Keratinocyte (primary cell): ENCODE data around the gene MIEN1. TPM values are rescaled to one million over a fixed set of nuclear protein-coding genes. Genes with fewer than 3 reads are reported as not detected.

Experiments
- DNase-seq: peaks from one replicate; pipeline ENCODE4 v3.0.0-alpha.2; 2011; ENCODE audit warnings: low read depth, missing footprints, low spot score
- FAIRE-seq: peaks from 2 replicates; lab custom pipeline; 2011; peaks lifted over from hg19 to GRCh38; lab: Jason Lieb, UNC
- H2AFZ ChIP-seq: 2 replicates; pipeline ENCODE4 v1.6.0; 2012; ENCODE audit warnings: low read length, control low read depth, inconsistent platforms; ENCODE audit not compliant: control insufficient read depth
- H3K27ac ChIP-seq: 2 replicates; pipeline ENCODE4 v1.5.1; 2011; ENCODE audit warnings: low read length; ENCODE audit not compliant: control insufficient read depth, insufficient read depth
- H3K27me3 ChIP-seq: 3 replicates; pipeline ENCODE4 v1.6.0; 2011; ENCODE audit warnings: low read length; ENCODE audit not compliant: control insufficient read depth, insufficient read depth; ENCODE audit errors: extremely low read depth
- H3K36me3 ChIP-seq, 2 experiments: 2 replicates in 1 of 2; 3 replicates in 1 of 2; pipeline ENCODE4 v1.5.1; 2011; ENCODE audit warnings: low read length in 2 of 2, mild to moderate bottlenecking in 1 of 2; ENCODE audit not compliant: control insufficient read depth in 2 of 2, insufficient read depth in 2 of 2; ENCODE audit errors: extremely low read depth in 1 of 2
- H3K4me1 ChIP-seq: 3 replicates; pipeline ENCODE4 v1.5.1; 2011; ENCODE audit warnings: low read length; ENCODE audit not compliant: control insufficient read depth, insufficient read depth; ENCODE audit errors: extremely low read depth
- H3K4me2 ChIP-seq: 3 replicates; pipeline ENCODE4 v1.6.0; 2011; ENCODE audit warnings: low read depth, low read length; ENCODE audit not compliant: control insufficient read depth, insufficient read depth; ENCODE audit errors: extremely low read depth
- H3K4me3 ChIP-seq, 3 experiments: fragments of 200-600 bp in 1 of 3; sonication (generic) in 1 of 3; 2 replicates in 2 of 3; 3 replicates in 1 of 3; pipeline ENCODE4 v1.5.1; 2011 to 2016; ENCODE audit warnings: low read length in 3 of 3, mild to moderate bottlenecking in 3 of 3, control low read depth in 2 of 3, inconsistent platforms in 1 of 3, low read depth in 1 of 3, mixed read lengths in 1 of 3, mixed run types in 1 of 3, moderate library complexity in 1 of 3; ENCODE audit not compliant: control insufficient read depth in 2 of 3, insufficient read depth in 2 of 3; ENCODE audit errors: extremely low read depth in 1 of 3
- H3K79me2 ChIP-seq: 2 replicates; pipeline ENCODE4 v1.6.0; 2012; ENCODE audit warnings: low read length; ENCODE audit not compliant: control insufficient read depth, insufficient read depth
- H3K9ac ChIP-seq: 3 replicates; pipeline ENCODE4 v1.6.0; 2011; ENCODE audit warnings: low read length; ENCODE audit not compliant: control insufficient read depth, insufficient read depth; ENCODE audit errors: extremely low read depth
- H3K9me1 ChIP-seq: 3 replicates; pipeline ENCODE4 v1.6.0; 2011; ENCODE audit warnings: low read length; ENCODE audit not compliant: control insufficient read depth, insufficient read depth; ENCODE audit errors: extremely low read depth
- H3K9me3 ChIP-seq: 2 replicates; pipeline ENCODE4 v1.5.1; 2012; ENCODE audit warnings: low read depth, low read length; ENCODE audit not compliant: control insufficient read depth
- H4K20me1 ChIP-seq: 3 replicates; pipeline ENCODE4 v1.6.0; 2011; ENCODE audit warnings: low read length; ENCODE audit not compliant: control insufficient read depth, insufficient read depth; ENCODE audit errors: extremely low read depth
- EZH2 ChIP-seq: IDR thresholded peaks from one replicate; pipeline ENCODE4 v1.6.1; 2012; ENCODE audit warnings: inconsistent platforms, mild to moderate bottlenecking, low read length, moderate library complexity
- dilution Hi-C: fragments of 300-500 bp; cut with MboI; formaldehyde crosslinking; loops from one replicate; pipeline ENCODE4 v1.7.0; 2020; ENCODE audit warnings: low sequenced_read_pairs; ENCODE audit not compliant: extremely low pct_ligation_motif_present
- polyA plus RNA-seq, 5 experiments: library from polyadenylated mRNA; depleted of rRNA in 3 of 5; stranded (reverse) in 3 of 5; stranded (forward) in 1 of 5; unstranded in 1 of 5; fragments of >200 nt; gene quantifications; 1 replicate in 1 of 5; 2 replicates in 3 of 5; 3 replicates in 1 of 5; pipeline versions ENCODE4 v1.2.1 to v1.2.3, GENCODE V29; 2011 to 2012; ENCODE audit warnings: missing spikeins in 2 of 5, low read depth in 1 of 5, low replicate concordance in 1 of 5
- TF ChIP-seq, protein P1 (sequence below), 3 experiments: IDR thresholded peaks in 1 of 3; conservative IDR thresholded peaks in 1 of 3; optimal IDR thresholded peaks in 1 of 3; 2 replicates in 2 of 3; 3 replicates in 1 of 3; pipeline versions ENCODE3 to v1.5.1; 2011; ENCODE audit warnings: low read length in 3 of 3, mild to moderate bottlenecking in 3 of 3, moderate library complexity in 2 of 3, control low read depth in 1 of 3, inconsistent platforms in 1 of 3; ENCODE audit not compliant: insufficient read depth in 2 of 3; ENCODE audit errors: extremely low read depth in 1 of 3

Gene MIEN1
- polyA plus RNA-seq, 1 donor (not counting 4 experiments of a cell fraction or from before 2014, with no cell fraction given) = 38.4 TPM

GRCh38 chr17:39701784-39702422 is 28.4 kb downstream of the MIEN1 start:
- Histone ChIP-seq H3K9me1 (peaks cover 4% of the 10 kb centered on the region), H3K27me3 (no peaks in the 10 kb centered on the region), H3K4me2 (peak overlapping the region; percentile 80), H2AFZ (no peak overlapping the region), H3K9ac (no peak overlapping the region), H3K4me3 (no peak overlapping the region), H3K79me2 (peaks cover 22% of the 10 kb centered on the region), H4K20me1 (no peaks in the 10 kb centered on the region), H3K27ac (no peak overlapping the region), H3K4me1 (peaks cover 38% of the 10 kb centered on the region), H3K36me3 (no peaks in the 10 kb centered on the region), H3K9me3 (no peaks in the 10 kb centered on the region)
- DNase-seq = no peak
- FAIRE-seq = peak; percentile 64
- dilution Hi-C loops = no loop called here
- TF ChIP-seq, protein P1, sequence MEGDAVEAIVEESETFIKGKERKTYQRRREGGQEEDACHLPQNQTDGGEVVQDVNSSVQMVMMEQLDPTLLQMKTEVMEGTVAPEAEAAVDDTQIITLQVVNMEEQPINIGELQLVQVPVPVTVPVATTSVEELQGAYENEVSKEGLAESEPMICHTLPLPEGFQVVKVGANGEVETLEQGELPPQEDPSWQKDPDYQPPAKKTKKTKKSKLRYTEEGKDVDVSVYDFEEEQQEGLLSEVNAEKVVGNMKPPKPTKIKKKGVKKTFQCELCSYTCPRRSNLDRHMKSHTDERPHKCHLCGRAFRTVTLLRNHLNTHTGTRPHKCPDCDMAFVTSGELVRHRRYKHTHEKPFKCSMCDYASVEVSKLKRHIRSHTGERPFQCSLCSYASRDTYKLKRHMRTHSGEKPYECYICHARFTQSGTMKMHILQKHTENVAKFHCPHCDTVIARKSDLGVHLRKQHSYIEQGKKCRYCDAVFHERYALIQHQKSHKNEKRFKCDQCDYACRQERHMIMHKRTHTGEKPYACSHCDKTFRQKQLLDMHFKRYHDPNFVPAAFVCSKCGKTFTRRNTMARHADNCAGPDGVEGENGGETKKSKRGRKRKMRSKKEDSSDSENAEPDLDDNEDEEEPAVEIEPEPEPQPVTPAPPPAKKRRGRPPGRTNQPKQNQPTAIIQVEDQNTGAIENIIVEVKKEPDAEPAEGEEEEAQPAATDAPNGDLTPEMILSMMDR (optimal IDR thresholded peaks at IDR 0.05 in 1 of 3, IDR thresholded peaks at IDR 0.05 in 1 of 3, conservative IDR thresholded peaks at IDR 0.05 in 1 of 3; ENCODE audit: extremely low read depth in 1 of 3, insufficient read depth in 2 of 3, low read length in 3 of 3) = no peak
- no peak for TF ChIP-seq EZH2

DNA sequence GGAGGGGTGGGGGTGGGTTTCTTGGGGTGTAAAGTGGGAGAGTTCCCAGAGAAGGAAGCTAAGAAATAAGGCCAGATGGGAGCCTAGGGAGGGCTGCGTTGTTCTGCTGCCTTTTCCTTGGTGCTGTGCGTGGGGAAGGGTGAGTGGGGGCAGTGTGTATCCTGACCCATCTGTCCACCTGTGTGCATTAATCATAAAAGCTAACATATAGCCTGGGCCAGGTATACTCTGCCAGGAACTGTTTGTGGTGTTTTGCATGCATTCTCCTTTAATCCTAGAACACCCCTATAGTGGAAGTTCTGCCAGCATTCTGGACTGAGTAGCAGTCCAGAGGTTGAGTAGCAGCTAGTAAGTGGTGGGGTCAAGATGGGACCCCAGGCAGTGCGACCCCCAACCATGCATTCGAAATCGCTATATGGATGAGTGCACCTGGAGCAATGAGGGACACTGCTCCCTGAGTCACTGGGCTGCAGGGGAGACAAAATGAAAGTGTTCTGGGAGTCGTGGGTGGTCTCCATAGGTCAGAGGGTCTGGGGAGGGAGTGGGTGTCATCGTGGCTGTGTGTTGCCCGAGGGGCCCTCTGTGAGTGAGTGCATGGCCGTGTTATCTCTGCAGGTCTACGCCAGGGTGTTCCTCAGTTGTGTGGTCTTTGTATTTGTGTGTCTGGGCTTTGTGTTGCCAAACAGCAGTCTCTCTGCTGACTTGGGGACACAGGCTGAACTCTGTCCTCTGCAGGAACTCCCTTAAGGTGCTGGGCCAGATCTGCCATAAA is 29.1 kb downstream of the MIEN1 start:
- dilution Hi-C loops = no loop called here
- Histone ChIP-seq H3K79me2 (peaks cover 22% of the 10 kb centered on the region), H3K4me2 (peak overlapping the region; percentile 80), H3K27ac (no peak overlapping the region), H3K9ac (no peak overlapping the region), H2AFZ (no peak overlapping the region), H3K9me3 (no peaks in the 10 kb centered on the region), H4K20me1 (no peaks in the 10 kb centered on the region), H3K9me1 (peaks cover 4% of the 10 kb centered on the region), H3K4me1 (peaks cover 31% of the 10 kb centered on the region), H3K36me3 (no peaks in the 10 kb centered on the region), H3K27me3 (no peaks in the 10 kb centered on the region), H3K4me3 (peak overlapping the region; percentile 79 to 90 (median 87))
- TF ChIP-seq EZH2 = no peak
- TF ChIP-seq, protein P1 (optimal IDR thresholded peaks at IDR 0.05 in 1 of 3, IDR thresholded peaks at IDR 0.05 in 1 of 3, conservative IDR thresholded peaks at IDR 0.05 in 1 of 3; ENCODE audit: extremely low read depth in 1 of 3, insufficient read depth in 2 of 3, low read length in 3 of 3) = no peak
- FAIRE-seq (peak; percentile 17), DNase-seq (no peak)
